Activated CD8-positive, alpha-beta T cell treated with anti-CD3 and anti-CD28 coated beads for 36 hours (primary cell): Measurements from ENCODE around the gene USP37. TPM values are rescaled to one million over a fixed set of nuclear protein-coding genes. Genes with fewer than 3 reads are reported as not detected.

Experiments
- ATAC-seq: fragments of 200-7000 bp; cut with Tn5 transposase; one replicate; pipeline ENCODE4 v1.10.0; 2021; ENCODE audit warnings: mild to moderate bottlenecking, moderate library complexity
- CTCF ChIA-PET: fragments of 350-600 bp; sonication (Branson Sonifier 250); formaldehyde crosslinking; loops from one replicate; lab custom pipeline; 2021; ENCODE audit warnings: antibody characterized with exemption; lab: Charles Lee
- POLR2A ChIA-PET: fragments of 350-600 bp; sonication (Branson Sonifier 250); formaldehyde crosslinking; loops from one replicate; lab custom pipeline; 2021; ENCODE audit warnings: antibody characterized with exemption; lab: Charles Lee
- DNase-seq: peaks from one replicate; pipeline ENCODE4 v3.0.0-alpha.2; 2020
- H3K27ac Mint-ChIP-seq: one replicate; pipeline ENCODE4 v1.8.0; 2021; ENCODE audit warnings: mild to moderate bottlenecking, mixed read lengths
- H3K27me3 Mint-ChIP-seq: one replicate; pipeline ENCODE4 v1.8.0; 2021; ENCODE audit warnings: mixed read lengths
- H3K36me3 Mint-ChIP-seq: one replicate; pipeline ENCODE4 v1.8.0; 2021; ENCODE audit warnings: low read depth, mixed read lengths
- H3K4me1 Mint-ChIP-seq: one replicate; pipeline ENCODE4 v1.8.0; 2021; ENCODE audit warnings: low read depth, mixed read lengths
- H3K4me3 Mint-ChIP-seq: one replicate; pipeline ENCODE4 v1.8.0; 2021; ENCODE audit warnings: mild to moderate bottlenecking, moderate library complexity, mixed read lengths
- H3K9me3 Mint-ChIP-seq: one replicate; pipeline ENCODE4 v1.8.0; 2021; ENCODE audit warnings: mixed read lengths
- CTCF ChIP-seq: fragments of 200-600 bp; IDR thresholded peaks from one replicate; pipeline ENCODE4 v1.8.0; 2022; ENCODE audit warnings: antibody characterized with exemption, mild to moderate bottlenecking
- intact Hi-C: fragments of 100-400 bp; cut with micrococcal nuclease; formaldehyde crosslinking; loops from one replicate; pipeline ENCODE4 v1.10.0; 2022
- total RNA-seq, 2 experiments: library from RNA; stranded (reverse); gene quantifications; one replicate each; pipeline ENCODE4 v1.2.3, GENCODE V29; 2021

Gene USP37
- total RNA-seq, 2 experiments from 2014 or later, result 51.7 to 53.2 TPM

- intact Hi-C loops, result no loop called here
- ChIA-PET CTCF (no interaction called here), POLR2A (no interaction called here)
- no peak for TF ChIP-seq CTCF
- H3K4me1 Mint-ChIP-seq, result peaks cover 5% of the 10 kb centered on the region
- H3K36me3 Mint-ChIP-seq, result peaks cover 30% of the 10 kb centered on the region
- no peaks in the 10 kb centered on the region for H3K9me3 Mint-ChIP-seq
- DNase-seq (no peak), ATAC-seq (no peak)
- H3K27me3 Mint-ChIP-seq, result no peaks in the 10 kb centered on the region
- no peak overlapping the region for H3K27ac Mint-ChIP-seq
- H3K4me3 Mint-ChIP-seq, result no peak overlapping the region
Measured at GRCh38 chr2:218508299-218508698, 59.9 kb downstream of the USP37 start.

DNA sequence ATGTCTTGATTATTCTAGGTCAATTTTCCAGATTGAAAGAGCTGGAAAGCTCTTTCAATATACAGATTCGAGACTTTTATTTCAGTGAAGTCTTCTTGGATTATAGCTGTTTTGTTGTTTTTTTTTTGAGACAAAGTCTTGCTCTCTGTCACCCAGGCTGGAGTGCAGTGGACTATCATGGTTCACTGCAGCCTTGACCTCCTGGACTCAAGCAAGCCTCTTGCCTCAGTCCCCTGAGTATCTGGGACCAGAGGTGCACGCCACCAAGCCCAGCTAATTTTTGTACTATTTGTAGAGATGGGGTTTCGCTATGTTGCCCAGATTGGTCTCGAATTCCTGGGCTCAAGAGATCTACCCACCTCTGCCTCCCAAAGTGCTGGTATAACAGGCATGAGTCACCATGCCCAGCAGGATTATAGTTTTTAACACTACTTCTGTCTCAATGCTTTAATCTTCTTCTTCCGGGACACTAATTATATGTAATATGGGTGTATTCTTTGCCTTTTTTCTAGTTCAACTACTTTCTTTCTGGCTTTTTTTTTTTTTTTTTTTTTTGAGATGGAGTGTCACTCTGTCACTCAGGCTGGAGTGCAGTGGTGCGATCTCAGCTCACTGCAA lies 62.3 kb downstream of the USP37 start:
- ATAC-seq (no peak), DNase-seq (no peak)
- ChIA-PET POLR2A (interaction anchor here (1.0 kb wide), 1 partner anchor 58 kb away, joined by 4 read pairs; no protein-coding TSS in a partner anchor), CTCF (interaction anchor here (0.6 to 1.8 kb wide), 3 partner anchors 9 to 218 kb away, joined by 3 to 7 read pairs (median 3); no protein-coding TSS in a partner anchor)
- no peaks in the 10 kb centered on the region for H3K9me3 Mint-ChIP-seq
- no peak overlapping the region for H3K27ac Mint-ChIP-seq
- peaks cover 5% of the 10 kb centered on the region for H3K4me1 Mint-ChIP-seq
- intact Hi-C loops, result no loop called here
- no peaks in the 10 kb centered on the region for H3K27me3 Mint-ChIP-seq
- no peak overlapping the region for H3K4me3 Mint-ChIP-seq
- no peak for TF ChIP-seq CTCF
- peaks cover 38% of the 10 kb centered on the region for H3K36me3 Mint-ChIP-seq

GRCh38 chr2:218501665-218502064 lies 66.5 kb downstream of the USP37 start:
- DNase-seq, result no peak
- H3K36me3 Mint-ChIP-seq, result peaks cover 34% of the 10 kb centered on the region
- intact Hi-C loops, result no loop called here
- H3K9me3 Mint-ChIP-seq, result no peaks in the 10 kb centered on the region
- TF ChIP-seq CTCF, result no peak
- H3K27ac Mint-ChIP-seq, result no peak overlapping the region
- no peaks in the 10 kb centered on the region for H3K27me3 Mint-ChIP-seq
- H3K4me3 Mint-ChIP-seq, result no peak overlapping the region
- CTCF ChIA-PET, result no interaction called here
- POLR2A ChIA-PET, result no interaction called here
- H3K4me1 Mint-ChIP-seq, result no peaks in the 10 kb centered on the region
- no peak for ATAC-seq

- Mint-ChIP-seq H3K27me3 (no peaks in the 10 kb centered on the region), H3K9me3 (no peaks in the 10 kb centered on the region), H3K4me1 (no peaks in the 10 kb centered on the region), H3K36me3 (peaks cover 32% of the 10 kb centered on the region), H3K27ac (no peak overlapping the region), H3K4me3 (no peak overlapping the region)
- DNase-seq (no peak), ATAC-seq (no peak)
- TF ChIP-seq CTCF, result no peak
- CTCF ChIA-PET, result no interaction called here
- POLR2A ChIA-PET, result no interaction called here
- intact Hi-C loops, result no loop called here
Measured at GRCh38 chr2:218500501-218501060, 67.6 kb downstream of the USP37 start.

DNA sequence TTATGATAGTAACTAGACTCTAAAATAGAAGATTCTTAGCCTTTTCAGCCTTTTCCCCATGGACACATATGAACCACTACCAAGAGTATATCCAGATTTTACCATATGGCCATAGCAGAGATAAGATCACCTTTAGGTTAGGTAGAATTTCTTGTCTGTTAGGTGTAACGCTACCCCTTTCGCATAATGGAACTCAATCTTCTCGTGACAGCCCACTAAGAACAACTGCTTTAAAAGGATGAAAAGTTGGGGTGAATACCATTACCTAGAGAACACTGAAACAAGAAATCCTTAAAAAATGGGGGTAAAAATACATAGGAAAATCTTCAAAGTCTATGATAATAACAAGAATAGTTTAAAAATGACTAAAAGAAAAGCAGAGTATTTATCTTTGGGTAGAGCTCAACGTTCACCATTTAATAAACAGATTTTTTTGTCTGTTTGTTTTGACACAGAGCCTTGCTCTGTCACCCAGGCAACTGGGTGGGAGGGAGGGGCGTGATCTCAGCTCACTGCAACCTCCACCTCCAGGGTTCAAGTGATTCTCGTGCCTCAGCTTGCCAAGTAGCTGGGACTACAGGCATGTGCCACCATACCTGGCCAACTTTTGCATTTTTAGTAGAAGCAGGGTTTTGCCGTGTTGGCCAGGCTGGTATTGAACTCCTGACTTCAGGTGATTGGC lies 82.0 kb downstream of the USP37 start:
- Mint-ChIP-seq H3K4me3 (no peak overlapping the region), H3K4me1 (peaks cover 15% of the 10 kb centered on the region), H3K9me3 (no peaks in the 10 kb centered on the region), H3K27ac (no peak overlapping the region), H3K27me3 (no peaks in the 10 kb centered on the region), H3K36me3 (peaks cover 50% of the 10 kb centered on the region)
- CTCF ChIA-PET, result interaction anchor here (0.6 kb wide), 1 partner anchor 16 kb away, joined by 3 read pairs; no protein-coding TSS in a partner anchor
- ATAC-seq (no peak), DNase-seq (no peak)
- no peak for TF ChIP-seq CTCF
- intact Hi-C loops, result no loop called here
- POLR2A ChIA-PET, result no interaction called here
